GM18505 (cell line): ENCODE measurements around the gene C11orf98.
"Not testable (repeated sequence)": the region's sequence is repeated elsewhere in the genome, so short reads cannot be mapped to it uniquely, and the experiment has no call there.

Source experiments
- ATAC-seq: cut with Tn5 transposase; IDR thresholded peaks from one replicate; pipeline ENCODE4 v1.9.1; 2021; ENCODE audit not compliant: unreplicated experiment
- POLR2A ChIP-seq: IDR thresholded peaks from 4 replicates; pipeline ENCODE4 v1.6.1; 2011; ENCODE audit warnings: borderline replicate concordance; ENCODE audit not compliant: insufficient read depth, insufficient read length; ENCODE audit errors: extremely low read depth

C11orf98 gene

GRCh38 chr11:62621027-62621566 lies 43.9 kb downstream of the C11orf98 start:
- no peak for TF ChIP-seq POLR2A
- ATAC-seq: no peak

- ATAC-seq: not testable (repeated sequence)
Measured at GRCh38 chr11:62616957-62617356, 48.1 kb downstream of the C11orf98 start.

GRCh38 chr11:62615521-62615920 lies 49.5 kb downstream of the C11orf98 start:
- TF ChIP-seq POLR2A: no peak
- no peak for ATAC-seq

GRCh38 chr11:62614275-62614674 lies 50.7 kb downstream of the C11orf98 start:
- TF ChIP-seq POLR2A: no peak
- ATAC-seq: no peak

GRCh38 chr11:62613291-62613778 lies 51.7 kb downstream of the C11orf98 start:
- no peak for TF ChIP-seq POLR2A
- ATAC-seq: no peak
